Medulla oblongata (tissue), 1 donor: ENCODE data around the gene ZNF391.
"Not testable (repeated sequence)": the region's sequence is repeated elsewhere in the genome, so short reads cannot be mapped to it uniquely, and the experiment has no call there.

Experiments
- DNase-seq: peaks from one replicate; pipeline ENCODE4 v3.0.0-alpha.2; 2015; ENCODE audit errors: extremely low spot score

The ZNF391 gene

DNA sequence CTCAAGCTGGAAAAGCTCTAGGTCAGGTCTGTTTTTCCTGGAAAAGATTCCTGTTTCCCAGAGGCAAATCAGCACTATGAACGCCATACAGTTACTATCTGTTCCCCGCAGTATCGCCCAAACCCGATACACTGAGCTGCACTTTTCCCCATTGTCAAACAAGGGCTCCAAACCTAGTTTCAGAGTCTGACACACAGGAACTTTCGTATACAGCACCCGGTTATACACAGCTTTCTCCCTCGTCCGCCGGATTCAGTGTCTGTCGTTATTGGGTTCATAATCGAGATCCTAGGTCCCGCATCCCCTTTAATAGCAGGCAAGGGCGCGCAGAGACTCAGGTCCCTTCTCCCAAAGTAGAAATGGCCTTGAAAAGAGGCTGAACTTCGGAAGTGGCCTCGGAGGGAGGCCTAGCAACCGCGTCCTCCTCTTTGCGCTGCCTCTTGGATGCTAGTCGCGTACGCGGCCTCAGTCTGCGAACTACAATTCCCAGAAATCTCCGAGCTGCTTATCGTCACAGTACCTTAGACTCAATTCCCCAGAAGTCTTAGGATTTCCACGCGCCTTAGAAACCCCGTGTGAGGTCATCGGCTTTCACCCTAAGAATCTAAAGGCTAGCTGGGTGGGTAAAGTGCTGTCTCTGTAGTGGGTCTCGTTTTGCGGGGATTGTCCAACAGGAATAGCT lies 34.2 kb downstream of the ZNF391 start:
- no peak for DNase-seq

DNA sequence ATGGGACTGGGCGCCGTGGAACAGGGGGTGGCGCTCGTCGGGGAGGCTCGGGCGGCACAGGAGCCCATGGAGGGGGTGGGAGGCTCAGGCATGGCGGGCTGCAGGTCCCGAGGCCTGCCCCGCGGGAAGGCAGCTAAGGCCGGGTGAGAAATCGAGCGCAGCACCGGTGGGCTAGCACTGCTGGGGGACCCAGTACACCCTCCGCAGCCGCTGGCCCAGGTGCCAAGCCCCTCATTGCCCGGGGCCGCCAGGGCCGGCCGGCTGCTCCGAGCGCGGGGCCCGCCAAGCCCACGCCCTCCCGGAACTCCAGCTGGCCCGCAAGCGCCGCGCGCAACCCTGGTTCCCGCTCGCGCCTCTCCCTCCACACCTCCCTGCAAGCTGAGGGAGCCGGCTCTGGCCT lies 36.3 kb downstream of the ZNF391 start:
- DNase-seq, result not testable (repeated sequence)

DNA sequence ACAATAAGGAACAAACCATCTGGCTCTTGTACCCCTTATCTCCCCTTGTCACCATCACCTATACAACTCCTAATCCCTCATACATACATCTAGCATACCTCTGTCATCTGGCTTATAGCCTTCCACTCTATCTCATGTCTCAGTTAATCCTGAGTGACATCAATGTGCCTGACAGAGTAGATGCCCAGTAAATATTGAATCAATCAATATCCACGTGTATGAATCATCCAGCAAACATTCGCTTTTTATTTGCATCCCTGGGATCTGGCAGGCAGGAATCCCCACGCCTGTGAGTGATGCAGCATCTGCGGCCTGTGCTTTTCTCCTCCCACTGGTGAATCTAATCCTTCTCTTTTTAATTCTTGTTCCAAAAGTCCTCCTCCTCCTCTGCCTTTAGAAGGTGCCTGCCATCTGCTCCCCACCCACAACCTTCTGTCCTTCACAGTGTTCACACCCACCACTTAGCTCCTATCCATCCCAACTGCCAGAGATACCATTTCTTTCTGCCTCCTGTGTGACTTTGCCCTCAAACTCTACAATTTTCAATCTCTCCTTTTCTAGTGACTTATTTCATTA lies 37.6 kb downstream of the ZNF391 start:
- DNase-seq, result no peak

DNA sequence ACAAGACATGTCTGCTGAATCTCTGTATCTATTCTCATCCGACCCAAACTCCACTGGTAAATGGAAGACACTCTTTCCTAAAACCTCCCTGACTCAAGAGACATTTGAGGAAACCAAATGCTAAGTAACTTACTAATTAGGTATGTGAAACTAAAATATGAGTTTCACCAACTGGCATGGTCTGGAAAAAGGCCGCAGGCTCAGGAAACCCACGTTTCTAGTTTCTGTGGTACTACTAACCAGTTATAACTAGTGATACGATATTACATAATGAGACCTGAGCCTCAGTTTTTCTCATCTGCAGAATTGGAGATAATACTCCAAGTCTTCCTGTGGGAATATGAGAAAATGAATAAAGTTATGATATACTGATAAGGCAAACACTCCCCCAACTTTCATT lies 39.9 kb downstream of the ZNF391 start:
- no peak for DNase-seq

DNA sequence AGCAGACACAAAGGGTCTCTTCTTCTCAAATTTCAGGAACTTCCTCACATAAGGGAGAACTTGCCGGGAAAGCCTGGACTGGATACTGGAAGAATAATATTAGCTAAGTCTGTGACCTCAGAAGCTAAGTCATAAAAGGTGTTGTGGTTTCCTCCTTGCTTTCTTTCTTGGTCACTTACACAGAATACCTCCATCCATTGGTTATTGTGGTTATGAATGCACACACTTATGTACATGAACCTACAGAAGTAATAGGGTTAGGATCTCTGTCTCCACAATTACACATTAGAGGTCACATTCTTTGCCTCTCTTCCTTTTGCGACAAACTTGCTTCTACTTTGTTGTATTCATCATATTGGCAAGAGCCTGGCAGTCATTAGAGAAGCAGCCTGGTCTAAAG lies 40.4 kb downstream of the ZNF391 start:
- no peak for DNase-seq

DNA sequence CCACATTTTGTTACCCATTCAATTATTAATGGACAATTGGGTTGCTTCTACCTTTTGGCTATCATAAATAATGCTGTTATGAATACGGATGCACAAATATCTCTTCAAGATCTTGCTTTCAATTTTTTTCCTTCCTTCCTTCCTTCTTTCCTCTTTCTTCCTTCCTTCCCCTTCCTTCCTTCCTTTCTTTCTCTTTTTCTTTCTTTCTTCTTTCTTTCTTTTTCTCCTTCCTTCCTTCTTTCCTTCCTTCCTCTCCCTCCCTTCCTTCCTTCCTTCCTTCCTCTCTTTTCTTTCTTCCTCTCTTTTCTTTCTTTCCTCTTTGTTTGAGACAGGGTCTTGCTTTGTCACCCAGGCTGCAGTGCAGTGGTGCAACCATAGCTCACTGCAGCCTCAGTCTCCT lies 45.2 kb downstream of the ZNF391 start:
- no peak for DNase-seq

DNA sequence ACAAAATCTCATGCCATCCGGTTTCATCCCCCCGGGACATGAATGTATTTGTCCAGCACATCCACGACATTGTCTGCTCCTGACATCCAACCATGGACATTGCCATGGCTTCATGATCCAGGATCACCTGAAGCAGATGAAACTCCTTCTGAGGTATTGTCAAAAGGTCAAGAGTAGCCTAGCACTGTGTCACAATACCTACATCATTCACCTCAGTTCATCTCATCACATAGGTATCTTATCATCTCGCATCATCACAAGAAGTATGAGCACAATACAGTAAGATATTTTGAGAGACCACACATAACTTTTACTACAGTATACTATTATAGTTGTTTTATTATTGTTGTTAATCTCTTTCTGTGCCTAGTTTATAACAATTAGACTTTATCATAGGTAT lies 50.8 kb downstream of the ZNF391 start:
- no peak for DNase-seq

DNA sequence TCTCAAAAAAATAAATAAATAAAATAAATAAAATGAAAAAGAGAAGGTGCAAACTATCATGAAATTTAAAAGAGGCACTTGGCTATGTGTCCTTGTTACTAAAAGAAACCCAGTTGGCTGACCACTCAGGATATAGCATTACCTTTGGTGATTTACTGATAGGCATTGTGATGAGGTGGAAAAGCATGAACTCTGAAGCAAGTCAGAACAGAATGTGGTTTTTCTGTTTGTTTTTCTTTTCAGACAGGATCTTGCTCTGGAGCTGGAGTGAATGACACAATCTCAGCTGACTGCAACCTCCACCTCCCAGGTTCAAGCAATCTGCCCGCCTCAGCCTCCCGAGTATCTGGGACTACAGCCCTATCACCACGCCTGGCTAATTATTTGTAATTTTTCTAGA lies 52.4 kb downstream of the ZNF391 start:
- DNase-seq, result no peak

DNA sequence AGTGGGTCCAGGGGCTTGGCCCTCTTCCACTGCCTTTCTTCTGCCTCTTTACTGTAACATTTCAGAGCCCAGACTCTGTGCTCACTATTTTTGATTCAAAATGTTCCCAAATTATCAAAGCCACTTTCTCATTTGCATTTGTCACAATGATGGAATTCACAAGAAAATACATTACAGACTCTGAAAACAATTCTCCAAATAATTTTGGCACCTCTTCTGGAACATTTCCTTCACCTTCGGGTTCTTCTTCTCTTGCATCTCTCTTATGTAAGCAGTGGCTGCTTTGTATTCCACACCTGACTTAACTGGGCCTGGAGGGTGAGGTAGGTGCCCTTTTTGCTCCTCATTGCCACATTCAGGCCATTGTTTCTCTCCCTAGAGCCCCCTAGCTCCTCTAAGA lies 54.4 kb downstream of the ZNF391 start:
- DNase-seq, result no peak

DNA sequence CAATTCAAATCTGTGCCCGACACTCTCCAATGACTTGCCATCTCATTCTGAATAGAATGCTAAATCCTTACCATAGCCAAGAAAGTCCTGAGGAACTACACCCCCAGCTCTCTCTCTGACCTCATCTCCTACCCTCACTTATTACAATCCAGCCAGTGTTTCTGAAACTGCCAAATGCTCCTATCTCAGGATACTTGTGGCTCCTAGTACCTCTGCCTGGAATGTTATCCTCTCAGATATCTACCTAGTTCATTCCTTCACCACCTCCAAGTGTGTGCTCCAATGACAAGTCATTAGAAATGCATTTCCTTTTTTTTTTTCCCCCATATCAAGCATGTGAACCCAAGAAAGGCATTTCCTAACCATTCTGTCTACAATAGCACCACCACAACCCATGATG lies 59.9 kb downstream of the ZNF391 start:
- DNase-seq, result no peak

DNA sequence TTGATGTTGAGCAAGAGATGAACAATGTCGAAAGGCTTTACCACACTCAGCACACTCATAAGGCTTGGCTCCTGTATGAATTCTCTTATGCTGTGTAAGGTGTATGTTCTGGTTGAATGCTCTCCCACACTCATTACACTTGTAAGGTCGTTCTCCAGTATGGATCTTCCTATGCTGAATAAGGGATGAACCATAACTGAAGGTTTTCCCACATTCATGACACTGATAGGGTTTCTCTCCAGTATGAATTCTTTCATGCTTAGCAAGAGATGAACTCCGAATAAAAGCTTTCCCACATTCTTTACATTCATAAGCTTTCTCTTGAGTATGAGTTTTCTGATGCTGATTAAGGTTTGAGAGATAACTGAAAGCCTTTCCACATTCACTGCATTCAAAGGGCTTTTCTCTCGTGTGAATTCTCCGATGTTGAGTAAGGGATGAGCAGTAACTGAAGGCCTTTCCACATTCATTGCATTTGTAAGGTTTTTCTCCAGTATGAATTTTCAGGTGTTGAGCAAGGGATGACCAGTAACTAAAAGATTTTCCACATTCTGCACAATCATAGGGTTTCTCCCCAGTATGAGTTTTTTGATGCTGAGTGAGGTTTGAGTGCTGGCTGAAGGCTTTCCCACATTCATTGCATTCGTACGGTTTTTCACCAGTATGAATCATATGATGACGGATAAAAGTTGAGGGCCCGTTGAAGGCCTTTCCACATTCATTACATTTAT lies 63.3 kb downstream of the ZNF391 start:
- no peak for DNase-seq

DNA sequence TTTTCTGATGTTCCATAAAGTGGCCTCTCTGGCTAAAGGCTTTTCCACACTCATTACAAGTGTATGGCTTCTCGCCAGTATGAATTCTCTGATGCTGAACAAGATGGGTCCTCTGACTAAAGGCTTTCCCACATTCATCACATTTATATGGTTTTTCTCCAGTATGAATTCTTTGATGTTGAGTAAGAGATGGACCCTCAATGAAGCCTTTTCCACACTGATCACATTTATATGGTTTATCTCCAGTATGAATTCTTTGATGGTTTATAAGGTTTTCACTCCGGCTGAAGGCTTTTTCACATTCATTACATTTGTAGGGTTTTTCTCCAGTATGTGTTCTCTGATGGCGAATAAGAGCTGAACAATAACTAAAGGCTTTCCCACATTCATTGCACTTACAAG lies 63.9 kb downstream of the ZNF391 start:
- no peak for DNase-seq
